RWPE1 (cell line): ENCODE data around the gene FBXL17.

ENCODE experiments used
- CTCF ChIA-PET: fragments of 350-600 bp; sonication (Branson Sonifier 250); formaldehyde crosslinking; extraction: SDS; loops from one replicate; lab custom pipeline; 2021; lab: Yijun Ruan, JAX
- POLR2A ChIA-PET: fragments of 400-600 bp; formaldehyde crosslinking; extraction: SDS; loops from one replicate; lab custom pipeline; 2020; ENCODE audit warnings: antibody characterized with exemption; ENCODE audit not compliant: low non-redundant PET; lab: Yijun Ruan, JAX
- DNase-seq: peaks from one replicate; pipeline ENCODE4 v3.0.0; 2012; ENCODE audit warnings: low spot score
- H3K27ac ChIP-seq: fragments of 450-650 bp; 2 replicates; pipeline ENCODE4 v1.5.1; 2017
- CTCF ChIP-seq: fragments of 450-650 bp; conservative IDR thresholded peaks from 2 replicates; pipeline ENCODE4 v1.5.1; 2017; ENCODE audit warnings: low read depth, mild to moderate bottlenecking

FBXL17 gene

GRCh38 chr5:107925200-107925599, 456.7 kb downstream of the FBXL17 start:
- H3K27ac ChIP-seq: no peak overlapping the region
- DNase-seq: no peak
- ChIA-PET CTCF (no interaction called here), POLR2A (no interaction called here)
- no peak for TF ChIP-seq CTCF

GRCh38 chr5:107919969-107920368, 461.9 kb downstream of the FBXL17 start:
- ChIA-PET CTCF (no interaction called here), POLR2A (no interaction called here)
- DNase-seq: no peak
- H3K27ac ChIP-seq: no peak overlapping the region
- TF ChIP-seq CTCF: no peak

GRCh38 chr5:107919361-107919760, 462.5 kb downstream of the FBXL17 start:
- no peak for DNase-seq
- no peak overlapping the region for H3K27ac ChIP-seq
- CTCF ChIA-PET: no interaction called here
- no peak for TF ChIP-seq CTCF
- POLR2A ChIA-PET: no interaction called here

- CTCF ChIA-PET: interaction anchor here (0.6 to 0.7 kb wide), 2 partner anchors 16 to 17 kb away, joined by 3 read pairs; no protein-coding TSS in a partner anchor
- H3K27ac ChIP-seq: no peak overlapping the region
- TF ChIP-seq CTCF: no peak
- no peak for DNase-seq
- POLR2A ChIA-PET: no interaction called here
These were observed 463.9 kb downstream of the FBXL17 start for GRCh38 chr5:107917983-107918382.

- ChIA-PET CTCF (interaction anchor here (0.6 to 0.7 kb wide), 5 partner anchors 11 to 797 kb away, joined by 3 to 4 read pairs (median 3); no protein-coding TSS in a partner anchor), POLR2A (no interaction called here)
- no peak for DNase-seq
- H3K27ac ChIP-seq: no peak overlapping the region
- TF ChIP-seq CTCF: no peak
These were observed 464.9 kb downstream of the FBXL17 start for GRCh38 chr5:107916731-107917725.

- TF ChIP-seq CTCF: no peak
- no peak overlapping the region for H3K27ac ChIP-seq
- DNase-seq: no peak
- ChIA-PET POLR2A (no interaction called here), CTCF (no interaction called here)
These were observed 466.6 kb downstream of the FBXL17 start for GRCh38 chr5:107915176-107915812.
